A549 (cell line): Measurements from ENCODE around the gene TMEM132D. TPM values are rescaled to one million over a fixed set of nuclear protein-coding genes. Genes with fewer than 3 reads are reported as not detected.

ENCODE experiments used
- ATAC-seq, 2 experiments: fragments of 200-7000 bp in 1 of 2; fragments of >200 bp in 1 of 2; cut with Nextera tagmentation in 1 of 2; cut with Tn5 transposase in 1 of 2; 3 replicates each; pipeline versions ENCODE4 v1.8.0 to v1.9.1; 2018 to 2020; ENCODE audit warnings: mild to moderate bottlenecking in 1 of 2, moderate library complexity in 1 of 2
- CTCF ChIA-PET: fragments of 300-600 bp; sonication (Branson Sonifier 250); formaldehyde crosslinking; extraction: SDS; loops from one replicate; lab custom pipeline; 2021; ENCODE audit warnings: antibody characterized with exemption, inconsistent platforms; lab: Yijun Ruan, JAX
- POLR2A ChIA-PET: fragments of 350-600 bp; formaldehyde crosslinking; extraction: SDS; loops from one replicate; lab custom pipeline; 2021; ENCODE audit warnings: antibody characterized with exemption, inconsistent platforms; lab: Yijun Ruan, JAX
- DNase-seq, 2 experiments: peaks; one replicate each; pipeline versions ENCODE4 v3.0.0 to v3.0.0-alpha.2; 2011 to 2016; ENCODE audit warnings: low read depth in 1 of 2, low spot score in 1 of 2
- FAIRE-seq: peaks from 2 replicates; lab custom pipeline; 2011; peaks lifted over from hg19 to GRCh38; lab: Jason Lieb, UNC
- H3K27ac ChIP-seq, 2 experiments: fragments of >200 bp; sonication (Bioruptor Twin); formaldehyde crosslinking; 3 replicates each; pipeline ENCODE4 v1.5.1; 2016 to 2017
- H3K4me1 ChIP-seq: fragments of >200 bp; sonication (Bioruptor Twin); formaldehyde crosslinking; 3 replicates; pipeline ENCODE4 v1.6.1; 2016
- H3K4me2 ChIP-seq: fragments of >200 bp; sonication (Bioruptor Twin); formaldehyde crosslinking; 3 replicates; pipeline ENCODE4 v1.6.1; 2016
- H3K4me3 ChIP-seq: fragments of >200 bp; sonication (Bioruptor Twin); formaldehyde crosslinking; 3 replicates; pipeline ENCODE4 v1.5.1; 2016
- H3K9me3 ChIP-seq: fragments of >200 bp; sonication (Bioruptor Twin); formaldehyde crosslinking; 3 replicates; pipeline ENCODE4 v1.6.1; 2016
- ATOH8 ChIP-seq: fragments of 250-450 bp; sonication (Bioruptor Pico); IDR thresholded peaks from 2 replicates; pipeline ENCODE4 v1.5.0; 2020; ENCODE audit warnings: low read depth, mild to moderate bottlenecking, moderate library complexity
- CBX2 ChIP-seq: fragments of 200-600 bp; sonication (generic); IDR thresholded peaks from 2 replicates; pipeline ENCODE4 v1.6.1; 2016; ENCODE audit warnings: low read depth, mild to moderate bottlenecking, borderline replicate concordance
- CEBPB ChIP-seq, 2 experiments: fragments of >200 bp in 1 of 2; sonication (Bioruptor Twin) in 1 of 2; formaldehyde crosslinking in 1 of 2; IDR thresholded peaks; 2 replicates each; pipeline ENCODE4 v1.6.1; 2012 to 2016
- EHF ChIP-seq: fragments of 250-450 bp; sonication (Bioruptor Pico); IDR thresholded peaks from 2 replicates; pipeline ENCODE4 v1.5.0; 2020; ENCODE audit warnings: mild to moderate bottlenecking
- EHMT2 ChIP-seq: fragments of 200-600 bp; sonication (generic); IDR thresholded peaks from 2 replicates; pipeline ENCODE4 v1.6.1; 2016; ENCODE audit warnings: antibody characterized with exemption, low read depth, mild to moderate bottlenecking, moderate library complexity
- ESRRA ChIP-seq: fragments of 150-350 bp; IDR thresholded peaks from 2 replicates; pipeline ENCODE4 v1.6.1; 2014; ENCODE audit warnings: mild to moderate bottlenecking, low read length, borderline replicate concordance
- GATA3 ChIP-seq: IDR thresholded peaks from 2 replicates; pipeline ENCODE4 v1.6.1; 2012; ENCODE audit warnings: borderline replicate concordance
- HDAC2 ChIP-seq: fragments of 200-600 bp; sonication (generic); IDR thresholded peaks from 2 replicates; pipeline ENCODE4 v1.6.1; 2016
- HEYL ChIP-seq: fragments of 250-450 bp; sonication (Bioruptor Pico); IDR thresholded peaks from 2 replicates; pipeline ENCODE4 v1.8.0; 2021; ENCODE audit warnings: mild to moderate bottlenecking, moderate library complexity
- HOXB13 ChIP-seq: fragments of 250-450 bp; sonication (Bioruptor Pico); IDR thresholded peaks from 2 replicates; pipeline ENCODE4 v1.5.0; 2020; ENCODE audit warnings: low read depth, mild to moderate bottlenecking, moderate library complexity
- JUN ChIP-seq, 2 experiments: fragments of >200 bp; sonication (Bioruptor Twin); formaldehyde crosslinking; IDR thresholded peaks; 2 replicates in 1 of 2; 3 replicates in 1 of 2; pipeline ENCODE4 v1.6.1; 2016 to 2017
- MAFK ChIP-seq: fragments of 450-650 bp; IDR thresholded peaks from 2 replicates; pipeline ENCODE4 v1.6.1; 2014; ENCODE audit not compliant: partially characterized antibody
- NFE2L2 ChIP-seq: fragments of 150-350 bp; conservative IDR thresholded peaks from 2 replicates; pipeline ENCODE4 v1.6.1; 2014; ENCODE audit warnings: low read length
- NPAS2 ChIP-seq: fragments of 250-450 bp; sonication (Bioruptor Pico); IDR thresholded peaks from 2 replicates; pipeline ENCODE4 v1.8.0; 2022; ENCODE audit warnings: mild to moderate bottlenecking, moderate library complexity, borderline replicate concordance
- NR3C1 ChIP-seq: fragments of >200 bp; sonication (Bioruptor Twin); formaldehyde crosslinking; IDR thresholded peaks from 3 replicates; pipeline ENCODE4 v1.6.1; 2017
- PBX3 ChIP-seq: IDR thresholded peaks from 2 replicates; pipeline ENCODE4 v1.6.1; 2012
- PHF8 ChIP-seq: fragments of 200-600 bp; sonication (generic); IDR thresholded peaks from 2 replicates; pipeline ENCODE4 v1.6.1; 2016; ENCODE audit warnings: low read depth, mild to moderate bottlenecking, antibody characterized with exemption, moderate library complexity, borderline replicate concordance
- RAD21 ChIP-seq, 2 experiments: fragments of >200 bp in 1 of 2; sonication (Bioruptor Twin) in 1 of 2; formaldehyde crosslinking in 1 of 2; IDR thresholded peaks in 1 of 2; conservative IDR thresholded peaks in 1 of 2; 2 replicates in 1 of 2; 3 replicates in 1 of 2; pipeline ENCODE4 v1.6.1; 2012 to 2018; ENCODE audit warnings: inconsistent platforms in 1 of 2
- RARB ChIP-seq: fragments of 250-450 bp; sonication (Bioruptor Pico); IDR thresholded peaks from 2 replicates; pipeline ENCODE4 v1.8.0; 2021; ENCODE audit warnings: mild to moderate bottlenecking, moderate library complexity
- SREBF2 ChIP-seq: fragments of 450-650 bp; IDR thresholded peaks from 2 replicates; pipeline ENCODE4 v1.6.1; 2014; ENCODE audit warnings: mild to moderate bottlenecking, moderate library complexity
- TP53 ChIP-seq: fragments of 250-450 bp; sonication (Bioruptor Pico); IDR thresholded peaks from 2 replicates; pipeline ENCODE4 v1.5.0; 2021; ENCODE audit warnings: mild to moderate bottlenecking, moderate library complexity
- ZNF302 ChIP-seq: fragments of 250-450 bp; sonication (Bioruptor Pico); IDR thresholded peaks from 2 replicates; pipeline ENCODE4 v1.9.0; 2021; ENCODE audit warnings: inconsistent platforms, mild to moderate bottlenecking, moderate library complexity
- WGBS: methylation state at CpG from one replicate; pipeline ENCODE4 v1.1.6; 2017; ENCODE audit errors: missing lambda C conversion rate; 5-methylcytosine and 5-hydroxymethylcytosine counted together
- polyA plus RNA-seq, 4 experiments: library from polyadenylated mRNA; depleted of rRNA in 3 of 4; stranded (reverse); fragments of >200 nt; fragmentation: RNase III in 1 of 4; extraction: RNeasy Plus Mini Kit Qiagen cat#74134 plus additional on column Dnase treatment in 1 of 4; gene quantifications; 2 replicates in 3 of 4; 3 replicates in 1 of 4; pipeline ENCODE4 v1.2.3, GENCODE V29; 2011 to 2017
- TF ChIP-seq, protein P1 (sequence below): fragments of >200 bp; sonication (Bioruptor Twin); formaldehyde crosslinking; IDR thresholded peaks from 3 replicates; pipeline ENCODE4 v1.5.1; 2016
- TF ChIP-seq, protein P2 (sequence below): IDR thresholded peaks from 2 replicates; pipeline ENCODE4 v1.6.1; 2012
- TF ChIP-seq, protein P3 (sequence below): IDR thresholded peaks from 2 replicates; pipeline ENCODE4 v1.6.1; 2012; ENCODE audit warnings: low read depth, borderline replicate concordance

Gene TMEM132D
- polyA plus RNA-seq, 2 of the 4 experiments (the other 2 are of a cell fraction): not detected

- H3K4me3 ChIP-seq: no peak overlapping the region
- no peak overlapping the region for H3K27ac ChIP-seq
- ChIA-PET CTCF (interaction anchor here (0.7 kb wide), 1 partner anchor 13 kb away, joined by 3 read pairs; no protein-coding TSS in a partner anchor), POLR2A (no interaction called here)
- H3K4me2 ChIP-seq: no peak overlapping the region
- no peak for DNase-seq
- H3K4me1 ChIP-seq: no peaks in the 10 kb centered on the region
- TF ChIP-seq NFE2L2: peak; percentile 71
- no peak for TF ChIP-seq NPAS2 (CRISPR knock-in tag)
- TF ChIP-seq RAD21 (conservative IDR thresholded peaks at IDR 0.05 in 1 of 2, IDR thresholded peaks at IDR 0.05 in 1 of 2): no peak
- TF ChIP-seq MAFK: peak; percentile 78
- no peaks in the 10 kb centered on the region for H3K9me3 ChIP-seq
- FAIRE-seq: no peak
- WGBS: 61% methylated on average over 6 of the region's 6 CpGs
- ATAC-seq: no peak
These were observed 238.4 kb downstream of the TMEM132D start for GRCh38 chr12:129665414-129665813.

- no peak for ATAC-seq
- Histone ChIP-seq H3K4me2 (no peak overlapping the region), H3K4me1 (no peaks in the 10 kb centered on the region), H3K9me3 (no peaks in the 10 kb centered on the region), H3K27ac (no peak overlapping the region), H3K4me3 (no peak overlapping the region)
- DNase-seq: peak in 1 of 2 experiments; percentile 3
- no peak for FAIRE-seq
- TF ChIP-seq ZNF302 (CRISPR knock-in tag) (no peak), CEBPB (IDR thresholded peaks at IDR 0.05) (no peak), GATA3 (no peak), PBX3 (no peak), EHMT2 (no peak), JUN (IDR thresholded peaks at IDR 0.05) (no peak), HEYL (CRISPR knock-in tag) (no peak)
- TF ChIP-seq, protein P1, sequence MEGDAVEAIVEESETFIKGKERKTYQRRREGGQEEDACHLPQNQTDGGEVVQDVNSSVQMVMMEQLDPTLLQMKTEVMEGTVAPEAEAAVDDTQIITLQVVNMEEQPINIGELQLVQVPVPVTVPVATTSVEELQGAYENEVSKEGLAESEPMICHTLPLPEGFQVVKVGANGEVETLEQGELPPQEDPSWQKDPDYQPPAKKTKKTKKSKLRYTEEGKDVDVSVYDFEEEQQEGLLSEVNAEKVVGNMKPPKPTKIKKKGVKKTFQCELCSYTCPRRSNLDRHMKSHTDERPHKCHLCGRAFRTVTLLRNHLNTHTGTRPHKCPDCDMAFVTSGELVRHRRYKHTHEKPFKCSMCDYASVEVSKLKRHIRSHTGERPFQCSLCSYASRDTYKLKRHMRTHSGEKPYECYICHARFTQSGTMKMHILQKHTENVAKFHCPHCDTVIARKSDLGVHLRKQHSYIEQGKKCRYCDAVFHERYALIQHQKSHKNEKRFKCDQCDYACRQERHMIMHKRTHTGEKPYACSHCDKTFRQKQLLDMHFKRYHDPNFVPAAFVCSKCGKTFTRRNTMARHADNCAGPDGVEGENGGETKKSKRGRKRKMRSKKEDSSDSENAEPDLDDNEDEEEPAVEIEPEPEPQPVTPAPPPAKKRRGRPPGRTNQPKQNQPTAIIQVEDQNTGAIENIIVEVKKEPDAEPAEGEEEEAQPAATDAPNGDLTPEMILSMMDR: no peak
- POLR2A ChIA-PET: no interaction called here
- CTCF ChIA-PET: no interaction called here
- WGBS: under 1% methylated on average over 9 of the region's 9 CpGs
These were observed 241.6 kb downstream of the TMEM132D start for GRCh38 chr12:129662234-129662633.

DNA sequence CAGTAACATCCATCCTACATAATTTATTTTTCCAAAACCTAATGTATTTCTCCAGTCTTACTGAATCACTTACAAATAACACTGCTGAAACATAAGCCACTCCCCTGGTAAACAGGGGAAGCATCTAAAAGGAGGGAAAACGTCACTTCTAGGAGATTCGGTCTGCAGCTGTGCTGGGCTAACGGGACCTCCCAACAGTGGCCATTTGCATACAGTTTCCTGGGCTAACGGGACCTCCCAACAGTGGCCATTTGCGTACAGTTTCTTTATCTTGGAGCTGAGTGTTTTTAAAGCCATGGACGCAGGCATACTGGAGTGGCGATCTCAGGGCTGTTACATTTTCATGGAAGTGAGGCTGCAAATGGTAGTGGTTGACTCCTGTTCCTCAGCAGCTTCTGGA lies 242.9 kb downstream of the TMEM132D start:
- ChIA-PET POLR2A (no interaction called here), CTCF (no interaction called here)
- FAIRE-seq (no peak), DNase-seq (no peak), ATAC-seq (no peak)
- no peak overlapping the region for H3K4me3 ChIP-seq
- H3K4me2 ChIP-seq: no peak overlapping the region
- no peaks in the 10 kb centered on the region for H3K9me3 ChIP-seq
- no peak overlapping the region for H3K27ac ChIP-seq
- H3K4me1 ChIP-seq: no peaks in the 10 kb centered on the region
- TF ChIP-seq EHMT2 (no peak), SREBF2 (no peak), ESRRA (no peak), HOXB13 (CRISPR knock-in tag) (no peak), TP53 (CRISPR knock-in tag) (no peak), HEYL (CRISPR knock-in tag) (no peak), GATA3 (no peak), ATOH8 (no peak), NFE2L2 (no peak), RARB (no peak), PHF8 (no peak), ZNF302 (CRISPR knock-in tag) (no peak), EHF (CRISPR knock-in tag) (no peak), HDAC2 (no peak), NR3C1 (no peak), CBX2 (no peak)
- TF ChIP-seq, protein P2, sequence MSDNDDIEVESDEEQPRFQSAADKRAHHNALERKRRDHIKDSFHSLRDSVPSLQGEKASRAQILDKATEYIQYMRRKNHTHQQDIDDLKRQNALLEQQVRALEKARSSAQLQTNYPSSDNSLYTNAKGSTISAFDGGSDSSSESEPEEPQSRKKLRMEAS: no peak
- TF ChIP-seq, protein P3, sequence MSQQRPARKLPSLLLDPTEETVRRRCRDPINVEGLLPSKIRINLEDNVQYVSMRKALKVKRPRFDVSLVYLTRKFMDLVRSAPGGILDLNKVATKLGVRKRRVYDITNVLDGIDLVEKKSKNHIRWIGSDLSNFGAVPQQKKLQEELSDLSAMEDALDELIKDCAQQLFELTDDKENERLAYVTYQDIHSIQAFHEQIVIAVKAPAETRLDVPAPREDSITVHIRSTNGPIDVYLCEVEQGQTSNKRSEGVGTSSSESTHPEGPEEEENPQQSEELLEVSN: no peak
- TF ChIP-seq, all 56 proteins: peak for 0
- 7% methylated on average over 7 of the region's 7 CpGs for WGBS
